Hepatic stellate cell (primary cell): ENCODE measurements around the gene SEMA6B.
"Not testable (repeated sequence)": the region's sequence is repeated elsewhere in the genome, so short reads cannot be mapped to it uniquely, and the experiment has no call there.

Source experiments
- DNase-seq: peaks from one replicate; pipeline ENCODE4 v3.0.0; 2011; ENCODE audit warnings: low spot score

Gene SEMA6B

DNA sequence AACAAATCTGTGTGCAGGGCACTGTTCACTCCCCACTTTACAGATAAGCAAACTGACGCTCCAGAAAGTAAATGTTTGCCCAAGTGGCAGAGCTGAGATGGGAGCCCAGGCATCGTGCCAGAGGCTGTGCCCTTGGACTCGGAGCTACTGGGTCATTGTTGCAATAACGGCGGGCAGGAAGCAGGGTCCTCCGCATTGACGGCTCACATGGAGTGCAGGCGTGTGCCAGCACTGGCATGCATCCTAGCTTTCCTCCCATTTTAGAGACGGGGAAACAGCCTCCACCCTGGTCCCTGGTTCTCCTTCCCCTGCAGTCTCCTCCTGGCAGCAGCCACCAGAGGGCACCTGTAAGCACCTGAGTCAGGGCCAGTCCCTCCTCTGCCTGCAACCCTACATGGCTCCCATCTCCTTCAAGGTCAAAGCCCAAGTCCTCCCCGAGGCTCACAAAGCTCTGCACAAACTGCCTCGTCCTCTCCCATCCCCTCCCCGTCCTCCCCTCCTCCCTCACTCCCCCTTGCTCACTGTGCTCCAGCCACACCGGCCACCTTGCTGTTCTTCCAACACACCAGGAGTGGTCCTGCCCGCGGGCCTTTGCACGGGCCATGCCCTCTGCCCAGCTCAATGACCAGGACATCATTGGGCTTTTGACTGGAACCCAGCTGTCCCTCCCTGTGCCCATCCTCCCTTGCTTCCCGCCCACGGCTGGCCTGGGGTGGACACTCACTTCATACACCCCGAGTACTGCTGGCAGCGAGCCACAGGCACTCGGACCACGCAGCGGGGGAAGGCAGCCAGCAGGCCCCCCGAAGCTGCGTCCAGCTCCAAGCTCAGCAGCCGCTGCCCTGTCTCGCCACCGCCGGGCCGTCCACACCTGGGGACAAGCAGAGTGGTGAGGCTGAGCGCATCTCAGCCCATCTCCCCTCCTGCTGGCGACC, 11.9 kb downstream of the SEMA6B start:
- DNase-seq, result no peak

DNA sequence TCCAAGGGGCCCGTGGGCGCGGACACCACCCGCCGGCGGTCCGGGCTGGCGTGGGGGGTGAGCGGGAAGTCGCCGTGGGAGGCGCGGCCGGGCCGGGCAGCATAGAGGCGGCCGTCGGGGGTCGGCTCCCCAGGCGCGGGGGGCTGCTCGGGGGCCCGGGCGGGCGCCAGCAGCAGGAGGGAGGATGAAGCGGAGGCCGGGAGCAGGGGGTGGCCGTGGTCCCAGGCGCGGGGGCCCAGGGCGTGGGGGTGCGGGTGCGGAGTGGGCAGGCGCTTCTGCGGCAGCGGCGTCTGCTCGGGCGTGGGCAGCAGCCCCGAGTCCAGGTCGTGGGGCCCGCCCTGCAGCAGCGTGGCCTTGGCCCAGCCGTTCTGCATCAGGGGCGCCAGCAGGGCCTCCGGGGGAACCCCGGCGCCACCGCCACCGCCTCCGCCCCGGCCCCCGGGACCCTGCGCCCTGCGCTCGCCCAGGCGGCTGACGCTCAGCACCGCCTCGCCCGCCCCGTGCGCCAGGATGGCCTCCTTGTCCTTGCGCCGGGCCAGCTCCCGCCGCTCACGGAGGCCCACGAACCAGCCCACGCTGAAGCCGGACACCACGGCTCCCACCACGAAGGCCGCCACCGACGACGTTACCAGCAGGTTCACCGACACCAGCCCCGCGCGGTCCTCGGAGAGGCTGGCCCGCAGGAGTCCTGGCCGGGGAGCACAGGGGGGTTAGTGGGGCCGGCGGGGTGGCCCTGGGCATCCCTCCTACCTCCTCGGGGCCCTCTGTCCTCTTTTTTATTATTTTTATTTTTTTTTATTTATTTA, 15.4 kb downstream of the SEMA6B start:
- DNase-seq, result no peak

DNA sequence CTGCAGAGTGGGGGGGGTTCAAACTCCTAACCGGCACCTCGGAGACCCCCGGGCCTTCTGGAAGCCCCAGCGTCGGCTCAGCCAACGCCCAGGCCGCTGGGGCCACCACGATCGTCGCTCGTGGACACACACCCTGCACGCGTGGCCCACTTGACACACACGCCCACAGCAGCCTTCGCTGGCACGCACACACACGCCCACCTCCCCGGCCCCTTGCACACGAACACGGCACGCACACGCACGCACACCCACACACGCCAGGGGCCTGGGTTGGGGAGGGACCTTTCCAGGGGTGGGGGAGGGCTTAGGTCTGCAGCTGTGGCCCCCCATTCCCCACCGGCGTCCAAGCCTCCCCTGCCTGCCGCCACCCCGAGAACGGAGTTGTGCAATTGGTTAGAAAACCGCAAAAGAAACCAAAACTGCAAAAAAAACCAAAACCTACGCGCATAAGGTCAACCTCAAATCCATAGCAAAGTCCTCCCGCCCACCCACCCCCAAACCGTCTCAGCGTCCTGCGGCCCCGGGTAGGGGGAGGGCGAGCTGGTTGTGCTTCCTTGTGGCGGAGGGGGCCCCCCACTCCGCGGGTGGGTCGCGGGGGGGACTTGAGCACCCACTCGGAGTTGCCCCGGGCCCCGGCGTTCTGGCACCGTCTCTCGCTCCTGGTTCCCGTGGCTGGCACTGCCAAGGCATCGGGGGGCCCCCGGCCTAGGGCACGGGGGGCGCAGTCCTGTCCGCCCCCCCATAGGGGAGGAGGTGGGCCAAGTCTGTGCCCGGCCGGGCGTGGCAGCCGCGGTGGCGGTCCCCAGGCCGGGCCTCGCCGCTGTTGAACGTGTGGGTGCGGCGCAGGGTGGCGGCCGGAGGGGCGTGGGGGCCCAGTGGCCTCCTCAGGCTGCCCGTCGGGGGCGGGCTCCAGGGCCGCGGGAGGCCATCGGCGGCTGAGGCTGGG, 16.3 kb downstream of the SEMA6B start:
- DNase-seq, result no peak

- DNase-seq, result not testable (repeated sequence)
Observed at GRCh38 chr19:4541806-4542145, 17.7 kb downstream of the SEMA6B start.

DNA sequence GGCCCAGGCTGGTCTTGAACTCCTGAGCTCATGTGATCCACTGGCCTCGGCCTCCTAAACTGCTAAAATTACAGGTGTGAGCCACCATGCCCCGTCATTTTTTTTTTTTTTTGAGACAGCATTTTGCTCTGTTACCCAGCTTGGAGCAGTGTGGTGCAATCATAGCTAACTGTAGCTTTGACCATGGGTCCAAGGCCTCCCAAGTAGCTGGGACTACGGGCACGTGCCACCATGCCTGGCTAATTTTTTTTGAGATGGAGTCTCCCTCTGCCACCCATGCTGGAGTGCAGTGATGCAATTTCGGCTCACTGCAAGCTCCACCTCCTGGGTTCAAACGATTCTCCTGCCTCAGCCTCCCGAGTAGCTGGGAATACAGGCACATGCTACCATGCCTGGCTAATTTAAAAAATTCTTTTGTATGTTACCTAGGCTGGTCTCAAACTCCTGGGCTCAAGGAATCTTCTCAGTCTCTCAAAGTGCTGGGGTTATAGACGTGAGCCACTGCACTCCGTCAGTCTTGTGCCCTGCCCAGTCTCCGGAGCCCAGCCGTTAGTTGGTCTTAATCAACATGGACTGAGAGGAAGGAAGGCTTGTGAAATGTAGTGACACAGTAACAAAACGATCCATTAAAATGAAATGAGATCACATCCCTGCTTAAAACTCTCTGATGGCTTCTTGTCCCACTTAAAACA, 18.2 kb downstream of the SEMA6B start:
- DNase-seq, result no peak

GRCh38 chr19:4539693-4540581, 19.5 kb downstream of the SEMA6B start, which contains the start of gene LRG1:
TSS of gene LRG1 (minus strand) at chr19:4540036. CDS start at chr19:4540013, 23 bp downstream.
- no peak for DNase-seq

DNA sequence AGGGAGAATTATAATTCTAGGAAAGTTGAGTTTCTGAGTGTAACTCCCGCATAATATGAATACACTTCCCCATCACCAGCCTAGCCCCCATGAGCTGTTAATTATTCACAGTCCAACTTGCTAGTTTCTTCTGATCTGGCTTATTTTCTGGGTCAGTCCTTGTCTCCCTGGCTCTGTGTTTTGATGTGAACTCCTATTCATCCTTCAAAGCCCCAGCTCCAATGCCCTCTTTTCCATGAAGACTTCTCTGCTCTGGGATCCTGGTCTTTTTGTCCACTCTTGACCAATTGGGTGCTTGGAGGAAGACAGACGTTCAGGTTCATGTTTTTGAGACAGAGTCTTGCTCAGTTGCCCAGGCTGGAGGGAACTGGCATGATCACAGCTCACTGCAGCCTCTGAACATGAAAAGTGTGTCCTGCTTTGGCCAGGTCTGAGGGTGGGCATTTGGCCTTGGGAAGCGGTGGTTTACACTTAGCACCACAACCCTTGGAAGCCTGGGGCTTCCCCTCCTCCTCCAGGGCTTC, 20.3 kb downstream of the SEMA6B start:
- DNase-seq, result no peak

- DNase-seq, result no peak
Observed at GRCh38 chr19:4538601-4538954, 20.9 kb downstream of the SEMA6B start.

DNA sequence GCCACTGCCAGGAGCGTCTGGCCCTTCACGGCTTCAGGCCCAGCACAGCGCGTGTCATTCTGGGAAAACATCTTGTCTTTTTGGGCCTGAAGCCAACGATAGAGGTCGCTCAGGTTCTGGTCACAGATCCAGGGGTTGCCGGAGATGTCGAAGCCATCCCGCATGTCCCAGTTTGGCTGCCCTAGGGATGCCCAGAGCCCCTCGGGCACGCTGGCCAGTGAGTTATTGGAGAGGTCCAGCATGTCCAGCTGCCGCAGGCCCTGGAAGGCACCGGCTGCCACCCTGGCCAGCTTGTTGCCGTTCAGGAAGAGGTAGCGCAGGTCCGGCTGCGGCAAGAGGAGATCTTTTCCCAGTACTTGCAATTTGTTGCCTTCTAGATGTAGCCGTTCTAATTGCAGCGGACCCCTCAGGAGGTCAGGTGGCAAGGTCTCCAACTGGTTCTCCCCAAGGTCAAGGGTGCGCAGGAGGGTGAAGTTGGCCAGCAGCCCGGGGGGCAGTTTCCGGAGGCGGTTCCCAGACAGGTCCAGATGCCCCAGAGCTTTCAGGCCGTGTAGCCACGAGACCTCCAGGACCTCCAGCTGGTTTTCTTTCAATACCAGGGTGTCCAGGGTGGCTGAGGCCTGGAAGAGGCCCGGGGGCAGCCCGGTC, 21.4 kb downstream of the SEMA6B start:
- DNase-seq, result no peak

DNA sequence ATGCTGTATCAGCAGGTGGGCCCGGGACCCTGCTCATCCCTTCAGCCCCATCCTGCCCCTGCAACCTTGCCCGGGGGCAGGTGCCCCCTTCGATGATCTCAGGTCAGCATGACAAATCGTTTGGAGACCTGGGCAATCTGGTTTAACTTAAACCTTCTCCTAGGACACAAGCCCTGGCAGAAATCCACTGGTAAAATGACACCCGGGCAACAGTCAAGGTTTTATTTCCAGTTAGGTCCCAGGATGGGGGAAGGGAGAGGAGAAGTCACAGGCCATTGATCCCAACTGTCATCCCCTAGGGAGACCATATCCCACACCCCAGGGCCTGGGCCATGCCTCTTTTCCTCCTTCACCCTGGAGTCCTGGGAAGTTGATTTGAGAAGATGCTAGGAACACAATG, 22.7 kb downstream of the SEMA6B start:
- no peak for DNase-seq

GRCh38 chr19:4534836-4535658, 24.4 kb downstream of the SEMA6B start, which contains the start of gene PLIN5:
TSS of gene PLIN5 (minus strand) at chr19:4535224. CDS start at chr19:4534074, 1,150 bp downstream.
- DNase-seq, result peak; percentile 79

DNA sequence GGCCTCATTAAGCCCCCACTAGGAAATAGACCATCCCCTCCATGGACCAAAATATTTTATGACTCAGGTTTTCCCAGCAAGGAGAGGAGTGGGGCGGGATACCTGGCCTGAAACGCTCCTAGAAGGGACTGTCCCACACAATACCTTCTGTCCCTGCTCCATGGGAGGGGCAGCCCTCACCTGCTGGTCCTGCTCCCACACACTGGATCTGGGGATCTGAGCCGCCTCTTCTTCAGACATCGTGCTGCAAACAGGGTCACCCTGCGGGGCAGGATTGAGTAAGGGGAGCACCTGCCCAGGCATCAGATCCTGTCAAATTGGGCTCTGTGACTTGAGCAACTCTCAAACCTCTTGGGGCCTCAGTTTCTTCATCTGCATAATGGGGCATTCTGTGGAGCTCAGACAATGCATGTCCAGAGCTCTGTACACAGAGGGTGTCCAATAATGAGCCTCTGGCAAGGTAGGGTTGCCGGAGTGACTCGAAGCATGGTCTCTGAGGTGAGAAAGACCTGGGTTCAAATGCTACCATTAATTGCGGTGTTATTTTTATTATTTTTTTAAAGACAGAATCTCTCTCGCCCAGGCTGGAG, 25.6 kb downstream of the SEMA6B start:
- DNase-seq, result no peak

DNA sequence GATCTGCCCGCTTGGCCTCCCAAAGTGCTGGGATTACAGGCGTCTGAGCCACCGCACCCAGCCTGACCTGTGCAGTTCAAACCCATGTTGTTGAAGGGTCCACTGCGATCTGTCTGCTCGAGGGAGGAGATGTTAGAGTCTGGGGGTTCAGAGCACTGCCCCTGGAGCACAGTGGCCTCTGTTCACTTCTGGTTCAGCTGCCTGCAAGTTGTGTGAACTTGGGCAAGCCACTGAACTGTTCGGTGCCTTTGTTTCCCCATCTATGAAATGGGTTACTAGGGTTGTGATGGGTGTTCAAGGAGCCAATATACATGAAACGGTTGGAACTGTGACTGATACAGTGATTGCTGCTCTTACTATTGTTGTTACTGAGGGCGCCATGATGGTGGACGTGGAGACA, 26.1 kb downstream of the SEMA6B start:
- no peak for DNase-seq

- no peak for DNase-seq
Observed at GRCh38 chr19:4531562-4532165, 27.8 kb downstream of the SEMA6B start.

DNA sequence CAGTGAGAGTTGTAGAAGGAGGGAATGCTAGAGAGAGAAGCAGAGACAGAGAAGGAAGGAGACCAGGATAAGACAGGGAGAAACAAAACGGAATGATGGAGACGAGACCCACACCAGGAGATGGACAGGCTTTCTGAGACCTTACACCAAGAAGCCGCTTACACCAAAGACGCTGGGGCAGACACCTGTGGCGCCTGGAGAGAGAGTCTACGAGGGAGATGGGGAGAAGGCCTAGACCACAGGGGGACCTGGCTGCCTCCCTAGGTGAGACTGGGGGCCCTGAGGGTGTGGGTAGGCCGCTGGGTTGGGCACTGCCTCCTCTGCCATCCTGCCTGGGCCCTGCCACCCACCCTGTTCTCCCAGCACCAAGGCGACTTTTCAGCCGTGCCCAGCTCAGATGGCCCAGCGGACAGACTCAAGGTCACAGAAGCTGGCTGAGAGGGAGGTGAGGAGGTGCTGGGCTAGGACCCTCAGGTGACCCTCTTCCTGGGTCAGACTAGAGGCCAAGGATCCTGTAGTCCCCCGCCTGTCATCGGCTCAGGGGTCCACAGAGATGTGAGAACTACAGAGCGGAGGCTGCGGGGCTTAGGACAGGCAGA, 29.5 kb downstream of the SEMA6B start:
- no peak for DNase-seq

DNA sequence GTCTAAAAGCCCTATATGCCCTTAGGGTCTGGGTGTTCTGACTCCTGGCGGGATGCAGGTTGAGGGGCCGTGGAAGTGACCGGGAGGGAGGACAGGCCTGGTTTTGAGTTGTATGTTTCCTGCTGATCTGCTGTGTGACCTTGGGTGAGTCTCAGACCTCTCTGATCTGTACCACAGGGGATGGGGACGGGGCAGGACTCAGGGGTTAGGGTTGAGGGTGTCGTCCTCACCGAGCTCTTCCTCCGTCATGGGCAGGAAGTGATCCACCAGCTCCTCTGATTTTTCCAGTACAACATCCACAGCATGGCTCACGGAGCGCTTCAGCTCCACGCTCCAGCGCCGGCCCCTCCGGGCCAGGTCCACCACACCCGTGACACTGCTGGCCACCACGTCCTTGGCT, 30.6 kb downstream of the SEMA6B start:
- no peak for DNase-seq

DNA sequence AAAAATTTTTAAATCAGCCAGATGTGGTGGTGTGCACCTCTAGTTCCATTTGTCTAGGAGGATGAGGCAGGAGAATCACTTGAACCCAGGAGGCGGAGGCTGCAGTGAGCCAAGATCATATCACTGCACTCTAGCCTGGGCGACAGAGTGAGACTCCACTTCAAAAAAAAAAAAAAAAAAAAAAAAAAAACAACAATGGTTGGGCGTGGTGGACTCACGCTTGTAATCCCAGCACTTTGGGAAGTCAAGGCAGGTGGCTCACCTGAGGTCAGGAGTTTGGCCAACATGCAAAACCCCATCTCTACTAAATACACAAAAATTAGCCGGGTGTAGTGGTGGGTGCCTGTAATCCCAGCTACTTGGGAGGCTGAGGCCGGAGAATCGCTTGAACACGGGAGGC, 32.1 kb downstream of the SEMA6B start:
- not testable (repeated sequence) for DNase-seq
